HepG2 (cell line): ENCODE data around the gene ZNHIT1. TPM values are rescaled to one million over a fixed set of nuclear protein-coding genes. Genes with fewer than 3 reads are reported as not detected.
A peak's percentile ranks its signal among the peaks of the same experiment; 100 is the strongest.
"Not testable (repeated sequence)": the region's sequence is repeated elsewhere in the genome, so short reads cannot be mapped to it uniquely, and the experiment has no call there.

Experiments
- ATAC-seq: fragments of 200-7000 bp; cut with Tn5 transposase; 3 replicates; pipeline ENCODE4 v1.9.1; 2020; ENCODE audit warnings: mild to moderate bottlenecking, moderate library complexity
- BruUV-seq: library from RNA; stranded (reverse); fragments of 400-500 nt; replicated peaks from 2 replicates; lab custom pipeline; 2021; lab: Mats Ljungman, UMichigan
- CTCF ChIA-PET: fragments of 300-600 bp; formaldehyde crosslinking; extraction: SDS; loops from one replicate; lab custom pipeline; 2021; ENCODE audit warnings: low total read pairs, inconsistent platforms, low intra/inter-chr PET ratio; lab: Yijun Ruan, JAX
- POLR2A ChIA-PET: fragments of 350-600 bp; sonication (Branson Sonifier 250); formaldehyde crosslinking; loops from one replicate; lab custom pipeline; 2020; ENCODE audit warnings: antibody characterized with exemption, inconsistent platforms; lab: Yijun Ruan, JAX
- DNase-seq: peaks from one replicate; pipeline ENCODE4 v3.0.0-alpha.2; 2015; ENCODE audit warnings: low spot score
- FAIRE-seq: peaks from 3 replicates; lab custom pipeline; 2011; peaks lifted over from hg19 to GRCh38; lab: Jason Lieb, UNC
- H2AFZ ChIP-seq: one replicate; pipeline ENCODE4 v1.6.1; 2011; ENCODE audit warnings: low read length, inconsistent platforms
- H3K27ac ChIP-seq: fragments of 300-600 bp; 3 replicates; pipeline ENCODE4 v1.8.0; 2011; ENCODE audit warnings: mixed run types, mild to moderate bottlenecking, mixed read lengths, low read length, inconsistent platforms; ENCODE audit not compliant: insufficient read depth; ENCODE audit errors: extremely low read length
- H3K27me3 ChIP-seq, 2 experiments: fragments of 200-600 bp in 1 of 2; 2 replicates in 1 of 2; 3 replicates in 1 of 2; pipeline versions ENCODE4 v1.6.0 to v1.8.0; 2011; ENCODE audit warnings: low read length in 2 of 2, mild to moderate bottlenecking in 2 of 2, moderate library complexity in 2 of 2, inconsistent platforms in 1 of 2; ENCODE audit not compliant: insufficient read depth in 2 of 2, control insufficient read depth in 1 of 2
- H3K36me3 ChIP-seq, 2 experiments: fragments of 200-600 bp in 1 of 2; replicated peaks in 1 of 2; 2 replicates in 1 of 2; 3 replicates in 1 of 2; pipeline versions ENCODE4 v1.5.1 to v1.8.0; 2011; ENCODE audit warnings: low read length in 2 of 2, inconsistent platforms in 1 of 2; ENCODE audit not compliant: insufficient read depth in 2 of 2, control insufficient read depth in 1 of 2
- H3K4me1 ChIP-seq: 2 replicates; pipeline ENCODE4 v1.5.1; 2012; ENCODE audit warnings: low read length, inconsistent platforms; ENCODE audit not compliant: insufficient read depth
- H3K4me2 ChIP-seq: 2 replicates; pipeline ENCODE4 v1.6.0; 2011; ENCODE audit warnings: low read depth, low read length, inconsistent platforms
- H3K4me3 ChIP-seq, 3 experiments: fragments of 200-600 bp in 1 of 3; sonication (generic), shearing (Covaris generic) in 1 of 3; replicated peaks in 1 of 3; 2 replicates each; pipeline ENCODE4 v1.5.1; 2011 to 2016; ENCODE audit warnings: low read length in 3 of 3, inconsistent platforms in 2 of 3, low read depth in 2 of 3, mild to moderate bottlenecking in 2 of 3, control low read depth in 1 of 3, mixed read lengths in 1 of 3; ENCODE audit not compliant: insufficient read depth in 1 of 3
- H3K79me2 ChIP-seq: one replicate; pipeline ENCODE4 v1.6.1; 2011; ENCODE audit warnings: low read length, inconsistent platforms; ENCODE audit not compliant: insufficient read depth
- H3K9ac ChIP-seq: 2 replicates; pipeline ENCODE4 v1.6.0; 2011; ENCODE audit warnings: mild to moderate bottlenecking, low read depth, low read length, inconsistent platforms; ENCODE audit not compliant: insufficient read depth
- H3K9me3 ChIP-seq: 2 replicates; pipeline ENCODE4 v1.5.1; 2012; ENCODE audit warnings: mild to moderate bottlenecking, low read length
- H4K20me1 ChIP-seq: 2 replicates; pipeline ENCODE4 v1.6.0; 2011; ENCODE audit warnings: inconsistent platforms, mild to moderate bottlenecking, low read length, moderate library complexity; ENCODE audit not compliant: insufficient read depth
- CEBPG ChIP-seq: IDR thresholded peaks from 2 replicates; pipeline ENCODE4 v1.6.1; 2016
- FOXJ3 ChIP-seq: sonication (generic); formaldehyde crosslinking; IDR thresholded peaks from 2 replicates; pipeline ENCODE4 v1.4.0; 2020; ENCODE audit warnings: missing genetic modification reagents, mild to moderate bottlenecking, borderline replicate concordance
- HNRNPK ChIP-seq: fragments of 200-400 bp; formaldehyde crosslinking; IDR thresholded peaks from 2 replicates; pipeline ENCODE4 v1.6.1; 2018; ENCODE audit warnings: low read length, low read depth, moderate library complexity, mild to moderate bottlenecking; ENCODE audit not compliant: poor library complexity, severe bottlenecking
- KDM6A ChIP-seq: IDR thresholded peaks from 2 replicates; pipeline ENCODE4 v1.6.1; 2016; ENCODE audit warnings: low read depth
- KLF13 ChIP-seq: sonication (generic); formaldehyde crosslinking; IDR thresholded peaks from 2 replicates; pipeline ENCODE4 v1.4.0; 2020; ENCODE audit warnings: mild to moderate bottlenecking, missing genetic modification reagents
- MYC ChIP-seq: sonication (generic); formaldehyde crosslinking; IDR thresholded peaks from 2 replicates; pipeline ENCODE4 v1.9.0; 2021; ENCODE audit warnings: missing genetic modification reagents, borderline replicate concordance
- RAD21 ChIP-seq: fragments of 450-650 bp; formaldehyde crosslinking; IDR thresholded peaks from 2 replicates; pipeline ENCODE4 v1.5.0; 2020; ENCODE audit warnings: mild to moderate bottlenecking
- WGBS: methylation state at CpG from one replicate; pipeline ENCODE4 v1.1.6; 2017; ENCODE audit warnings: low lambda C conversion rate; 5-methylcytosine and 5-hydroxymethylcytosine counted together
- in situ Hi-C: cut with HindIII; loops from 2 replicates; pipeline ENCODE4 v1.10.0; 2017; ENCODE audit warnings: low pct_unique_long_range_greater_than_20kb; ENCODE audit not compliant: extremely low pct_ligation_motif_present
- intact Hi-C: fragments of 100-400 bp; cut with micrococcal nuclease; formaldehyde crosslinking; loops from one replicate; pipeline ENCODE4 v1.10.0; 2022; ENCODE audit not compliant: unreplicated experiment
- polyA plus RNA-seq, 8 experiments: library from polyadenylated mRNA; depleted of rRNA in 3 of 8; stranded (reverse) in 7 of 8; unstranded in 1 of 8; fragments of >200 nt; fragmentation: Illumina TruSeq in 4 of 8; extraction: Trizol in 4 of 8; gene quantifications; 2 replicates each; pipeline versions ENCODE4 v1.2.1 to v1.2.3, GENCODE V29; 2011 to 2016; ENCODE audit warnings: low read depth in 4 of 8, missing spikeins in 1 of 8, mixed read lengths in 1 of 8; ENCODE audit not compliant: insufficient read depth in 1 of 8
- total RNA-seq, 5 experiments: library from RNA; depleted of rRNA; stranded (reverse); fragments of >200 nt; fragmentation: Illumina TruSeq; extraction: Trizol; gene quantifications; 2 replicates each; pipeline ENCODE4 v1.2.3, GENCODE V29; 2016; ENCODE audit warnings: low read depth in 1 of 5

The ZNHIT1 gene
- total and polyA plus RNA-seq, 2 of the 13 experiments (the other 11 are each of a cell fraction or from before 2014, with no cell fraction given), result 32.5 to 64.5 TPM

- peak overlapping the region; percentile 78 for H3K4me2 ChIP-seq
- peak overlapping the region in 2 of 3 experiments; percentile 98 to 99; a peak in 3 of 6 replicates for H3K4me3 ChIP-seq
- H3K27me3 ChIP-seq, BruUV-seq, in situ Hi-C loops, FAIRE-seq, H3K36me3 ChIP-seq, CTCF ChIA-PET, ATAC-seq, H4K20me1 ChIP-seq, H3K9ac ChIP-seq, H3K27ac ChIP-seq, DNase-seq, H2AFZ ChIP-seq, H3K9me3 ChIP-seq, intact Hi-C loops: not testable (repeated sequence)
- H3K79me2 ChIP-seq, result peaks cover 24% of the 10 kb centered on the region
- POLR2A ChIA-PET, result interaction anchor here (2.3 kb wide), 1 partner anchor 52 kb away, joined by 24 read pairs; the partner anchor contains the start of gene MOGAT3
- 88% methylated on average over 5 of the region's 5 CpGs for WGBS
- peak; percentile 85 for TF ChIP-seq HNRNPK
- peaks cover 20% of the 10 kb centered on the region for H3K4me1 ChIP-seq
These were observed 35.2 kb downstream of the ZNHIT1 start for GRCh38 chr7:101253199-101253598.

GRCh38 chr7:101255796-101256195 lies 37.8 kb downstream of the ZNHIT1 start:
- Histone ChIP-seq H4K20me1 (peaks cover 3% of the 10 kb centered on the region; the same call in 1 of the 2 replicates), H3K36me3 (no peaks in the 10 kb centered on the region), H3K27ac (no peak overlapping the region), H3K4me2 (no peak overlapping the region), H3K9ac (no peak overlapping the region), H3K4me1 (peaks cover 19% of the 10 kb centered on the region), H3K9me3 (no peaks in the 10 kb centered on the region), H2AFZ (no peak overlapping the region), H3K27me3 (no peaks in the 10 kb centered on the region; a peak in 2 of 5 replicates), H3K79me2 (peaks cover 11% of the 10 kb centered on the region), H3K4me3 (no peak overlapping the region)
- intact Hi-C loops, result no loop called here
- ATAC-seq, result no peak
- BruUV-seq, result no TSS peak
- ChIA-PET CTCF (no interaction called here), POLR2A (interaction anchor here (1.0 kb wide), 1 partner anchor 38 kb away, joined by 3 read pairs; the partner anchor contains the start of genes PLOD3 and ZNHIT1)
- in situ Hi-C loops, result no loop called here
- WGBS, result 3% methylated on average over 4 of the region's 4 CpGs
- no peak for DNase-seq
- no peak for FAIRE-seq
- TF ChIP-seq CEBPG, result no peak
- TF ChIP-seq KDM6A (CRISPR knock-in tag), result no peak
- TF ChIP-seq FOXJ3, result no peak
- TF ChIP-seq RAD21 (CRISPR knock-in tag), result no peak
- no peak for TF ChIP-seq KLF13
- TF ChIP-seq MYC, result no peak
